ENCODE measurements around the gene KCNMA1.

GRCh38 chr10:76881477-76882220, 756.0 kb downstream of the KCNMA1 start:
- TF ChIP-seq CTCF (IDR thresholded peaks at IDR 0.05) (no peak), POLR2A (IDR thresholded peaks at IDR 0.05) (no peak)

Data from vagina (tissue), 2 donors.